Endothelial cell of umbilical vein (primary cell): ENCODE data around the gene SCARF2.
"Not testable (repeated sequence)": the region's sequence is repeated elsewhere in the genome, so short reads cannot be mapped to it uniquely, and the experiment has no call there.

Experiments
- CTCF ChIP-seq, 2 donors: IDR thresholded peaks; 1 replicate in 1 of 2; 2 replicates in 1 of 2; pipeline ENCODE4 v1.5.1; 2011; ENCODE audit warnings: low read length in 2 of 2, mild to moderate bottlenecking in 2 of 2, moderate library complexity in 2 of 2, control low read depth in 1 of 2, inconsistent platforms in 1 of 2, low read depth in 1 of 2; ENCODE audit not compliant: insufficient read depth in 1 of 2; ENCODE audit errors: extremely low read depth in 1 of 2
- EZH2 ChIP-seq: IDR thresholded peaks from 2 replicates; pipeline ENCODE4 v1.6.1; 2012; ENCODE audit warnings: borderline replicate concordance, low read depth, mild to moderate bottlenecking, moderate library complexity, low read length, inconsistent platforms; ENCODE audit not compliant: severe bottlenecking
- FOS ChIP-seq: IDR thresholded peaks from 2 replicates; pipeline ENCODE4 v1.6.1; 2011; ENCODE audit warnings: mild to moderate bottlenecking, low read length, moderate library complexity, borderline replicate concordance; ENCODE audit not compliant: insufficient read depth
- GATA2 ChIP-seq: IDR thresholded peaks from 2 replicates; pipeline ENCODE4 v1.7.0; 2011; ENCODE audit warnings: low read depth, mild to moderate bottlenecking, moderate library complexity, mixed read lengths, low read length; ENCODE audit not compliant: insufficient read length, insufficient read depth
- MYC ChIP-seq: IDR thresholded peaks from one replicate; pipeline ENCODE4 v1.6.1; 2011; ENCODE audit warnings: mild to moderate bottlenecking, low read depth, low read length
- POLR2A ChIP-seq: IDR thresholded peaks from 2 replicates; pipeline ENCODE4 v1.6.1; 2012; ENCODE audit warnings: low read depth, mild to moderate bottlenecking, control low read depth, low read length
- POLR2AphosphoS5 ChIP-seq: IDR thresholded peaks from 2 replicates; pipeline ENCODE4 v1.6.1; 2012; ENCODE audit warnings: low read depth, mild to moderate bottlenecking, control low read depth, low read length, moderate library complexity; ENCODE audit not compliant: insufficient read depth

- not testable (repeated sequence) for TF ChIP-seq CTCF (IDR thresholded peaks at IDR 0.05; ENCODE audit: extremely low read depth in 1 of 2, insufficient read depth in 1 of 2, low read depth in 1 of 2, low read length in 2 of 2); POLR2A; GATA2; POLR2AphosphoS5; MYC; FOS; EZH2
Measured at GRCh38 chr22:20451129-20451778, 13.6 kb upstream of the SCARF2 start.
